T-helper 17 cell (primary cell): ENCODE measurements around the gene RFC1. TPM values are rescaled to one million over a fixed set of nuclear protein-coding genes. Genes with fewer than 3 reads are reported as not detected.
"Not testable (repeated sequence)": the region's sequence is repeated elsewhere in the genome, so short reads cannot be mapped to it uniquely, and the experiment has no call there.

Source experiments
- ATAC-seq: fragments of 150-1000 bp; cut with Tn5 transposase; 2 replicates; pipeline ENCODE4 v1.10.0; 2021; ENCODE audit warnings: mild to moderate bottlenecking, moderate library complexity
- DNase-seq, 3 donors: peaks; one replicate each; pipeline versions ENCODE4 v3.0.0 to v3.0.0-alpha.2; 2020 to 2021
- H3K9me3 ChIP-seq: one replicate; pipeline ENCODE4 v1.7.0; 2013; ENCODE audit warnings: low read length, mild to moderate bottlenecking; ENCODE audit not compliant: control insufficient read depth, poor library complexity, severe bottlenecking
- H3K27ac Mint-ChIP-seq: one replicate; pipeline ENCODE4 v1.8.0; 2022; ENCODE audit warnings: mild to moderate bottlenecking, moderate library complexity, mixed read lengths
- H3K27me3 Mint-ChIP-seq: one replicate; pipeline ENCODE4 v1.8.0; 2022; ENCODE audit warnings: mixed read lengths
- H3K36me3 Mint-ChIP-seq: one replicate; pipeline ENCODE4 v1.8.0; 2022; ENCODE audit warnings: low read depth, mixed read lengths
- H3K4me1 Mint-ChIP-seq: one replicate; pipeline ENCODE4 v1.8.0; 2022; ENCODE audit warnings: mild to moderate bottlenecking, mixed read lengths
- H3K4me3 Mint-ChIP-seq: one replicate; pipeline ENCODE4 v1.8.0; 2022; ENCODE audit warnings: mild to moderate bottlenecking, moderate library complexity, mixed read lengths
- total RNA-seq, 4 donors: library from RNA in 2 of 4; stranded (reverse) in 2 of 4; gene quantifications; one replicate each; pipeline ENCODE4 v1.2.3 and lab custom pipeline; 2022 to 2026

Gene RFC1
- total RNA-seq, 2 donors from 2014 or later: 72.5 to 86.3 TPM

- ATAC-seq: no peak
- no peak for DNase-seq
- Mint-ChIP-seq H3K36me3 (no peaks in the 10 kb centered on the region), H3K4me3 (no peak overlapping the region), H3K27me3 (no peaks in the 10 kb centered on the region), H3K4me1 (peaks cover 13% of the 10 kb centered on the region), H3K27ac (no peak overlapping the region)
- no peaks in the 10 kb centered on the region for H3K9me3 ChIP-seq
Observed at GRCh38 chr4:39369301-39369700, 3.1 kb upstream of the RFC1 start.

- DNase-seq (no peak), ATAC-seq (no peak)
- H3K27ac Mint-ChIP-seq: no peak overlapping the region
- H3K4me3 Mint-ChIP-seq: no peak overlapping the region
- H3K4me1 Mint-ChIP-seq: peaks cover 22% of the 10 kb centered on the region
- H3K9me3 ChIP-seq: no peaks in the 10 kb centered on the region
- H3K36me3 Mint-ChIP-seq: no peaks in the 10 kb centered on the region
- H3K27me3 Mint-ChIP-seq: no peaks in the 10 kb centered on the region
Observed at GRCh38 chr4:39367166-39367565, 1.0 kb upstream of the RFC1 start.

GRCh38 chr4:39365360-39365759, 802 bp downstream of the RFC1 start:
- H3K4me1 Mint-ChIP-seq: peaks cover 26% of the 10 kb centered on the region
- no peak for ATAC-seq
- H3K36me3 Mint-ChIP-seq: no peaks in the 10 kb centered on the region
- H3K4me3 Mint-ChIP-seq: peak overlapping the region; percentile 95
- H3K9me3 ChIP-seq: no peaks in the 10 kb centered on the region
- no peak for DNase-seq
- H3K27ac Mint-ChIP-seq: peak overlapping the region; percentile 96
- H3K27me3 Mint-ChIP-seq: no peaks in the 10 kb centered on the region

GRCh38 chr4:39363773-39364393, 2.3 kb downstream of the RFC1 start:
- ATAC-seq (no peak), DNase-seq (no peak)
- Mint-ChIP-seq H3K27me3 (no peaks in the 10 kb centered on the region), H3K4me1 (peaks cover 30% of the 10 kb centered on the region), H3K36me3 (no peaks in the 10 kb centered on the region), H3K4me3 (no peak overlapping the region), H3K27ac (peak overlapping the region; percentile 89)
- no peaks in the 10 kb centered on the region for H3K9me3 ChIP-seq

- H3K4me3 Mint-ChIP-seq: peak overlapping the region; percentile 33
- DNase-seq (no peak), ATAC-seq (no peak)
- peaks cover 34% of the 10 kb centered on the region for H3K4me1 Mint-ChIP-seq
- H3K27ac Mint-ChIP-seq: peak overlapping the region; percentile 21
- no peaks in the 10 kb centered on the region for H3K36me3 Mint-ChIP-seq
- no peaks in the 10 kb centered on the region for H3K9me3 ChIP-seq
- no peaks in the 10 kb centered on the region for H3K27me3 Mint-ChIP-seq
Observed at GRCh38 chr4:39362827-39363226, 3.3 kb downstream of the RFC1 start.

GRCh38 chr4:39360611-39361010, 5.6 kb downstream of the RFC1 start:
- H3K4me1 Mint-ChIP-seq: peaks cover 28% of the 10 kb centered on the region
- peak; percentile 46 for ATAC-seq
- not testable (repeated sequence) for DNase-seq, H3K36me3 Mint-ChIP-seq, H3K27me3 Mint-ChIP-seq, H3K27ac Mint-ChIP-seq, H3K9me3 ChIP-seq, H3K4me3 Mint-ChIP-seq

GRCh38 chr4:39357002-39357401, 9.2 kb downstream of the RFC1 start:
- Mint-ChIP-seq H3K4me1 (peaks cover 33% of the 10 kb centered on the region), H3K36me3 (no peaks in the 10 kb centered on the region), H3K27me3 (no peaks in the 10 kb centered on the region), H3K4me3 (peak overlapping the region; percentile 12), H3K27ac (peak overlapping the region; percentile 27)
- no peak for ATAC-seq
- no peak for DNase-seq
- H3K9me3 ChIP-seq: no peaks in the 10 kb centered on the region

GRCh38 chr4:39354254-39354552, 12.0 kb downstream of the RFC1 start:
- no peaks in the 10 kb centered on the region for H3K27me3 Mint-ChIP-seq
- peak overlapping the region; percentile 88 for H3K4me3 Mint-ChIP-seq
- ATAC-seq (no peak), DNase-seq (no peak)
- H3K4me1 Mint-ChIP-seq: peaks cover 30% of the 10 kb centered on the region
- H3K27ac Mint-ChIP-seq: peak overlapping the region; percentile 96
- H3K9me3 ChIP-seq: no peaks in the 10 kb centered on the region
- H3K36me3 Mint-ChIP-seq: peaks cover 5% of the 10 kb centered on the region

GRCh38 chr4:39353478-39354253, 12.5 kb downstream of the RFC1 start:
- H3K36me3 Mint-ChIP-seq: peaks cover 5% of the 10 kb centered on the region
- no peaks in the 10 kb centered on the region for H3K27me3 Mint-ChIP-seq
- DNase-seq (no peak), ATAC-seq (peak; percentile 78)
- peaks cover 24% of the 10 kb centered on the region for H3K4me1 Mint-ChIP-seq
- peak overlapping the region; percentile 96 for H3K27ac Mint-ChIP-seq
- H3K9me3 ChIP-seq: no peaks in the 10 kb centered on the region
- H3K4me3 Mint-ChIP-seq: peak overlapping the region; percentile 88

GRCh38 chr4:39353149-39353477, 13.0 kb downstream of the RFC1 start:
- DNase-seq: peak in 1 of 3 donors; percentile 25
- H3K36me3 Mint-ChIP-seq, H3K9me3 ChIP-seq, H3K27me3 Mint-ChIP-seq: not testable (repeated sequence)
- ATAC-seq: peak; percentile 66
- Mint-ChIP-seq H3K27ac (peak overlapping the region; percentile 96), H3K4me1 (peaks cover 28% of the 10 kb centered on the region), H3K4me3 (peak overlapping the region; percentile 88)

GRCh38 chr4:39349326-39349725, 16.8 kb downstream of the RFC1 start:
- ATAC-seq (no peak), DNase-seq (no peak)
- Mint-ChIP-seq H3K27ac (peak overlapping the region; percentile 62), H3K4me3 (no peak overlapping the region), H3K36me3 (peaks cover 11% of the 10 kb centered on the region), H3K4me1 (peaks cover 33% of the 10 kb centered on the region), H3K27me3 (no peaks in the 10 kb centered on the region)
- H3K9me3 ChIP-seq: no peaks in the 10 kb centered on the region

GRCh38 chr4:39348371-39349315, 17.5 kb downstream of the RFC1 start:
- no peaks in the 10 kb centered on the region for H3K9me3 ChIP-seq
- no peak for DNase-seq
- no peak overlapping the region for H3K4me3 Mint-ChIP-seq
- peaks cover 11% of the 10 kb centered on the region for H3K36me3 Mint-ChIP-seq
- ATAC-seq: no peak
- no peaks in the 10 kb centered on the region for H3K27me3 Mint-ChIP-seq
- H3K4me1 Mint-ChIP-seq: peaks cover 27% of the 10 kb centered on the region
- H3K27ac Mint-ChIP-seq: peak overlapping the region; percentile 39

- no peak for ATAC-seq
- no peak for DNase-seq
- Mint-ChIP-seq H3K4me1 (peaks cover 20% of the 10 kb centered on the region), H3K36me3 (peaks cover 17% of the 10 kb centered on the region), H3K27me3 (no peaks in the 10 kb centered on the region), H3K4me3 (no peak overlapping the region), H3K27ac (no peak overlapping the region)
- no peaks in the 10 kb centered on the region for H3K9me3 ChIP-seq
Observed at GRCh38 chr4:39346856-39347519, 19.2 kb downstream of the RFC1 start.
